Mesendoderm (in vitro differentiated cells): ENCODE results near the gene KBTBD8.
A peak's percentile ranks its signal among the peaks of the same experiment; 100 is the strongest.

Source experiments
- DNase-seq: peaks from one replicate; pipeline ENCODE4 v3.0.0; 2013
- H2AK5ac ChIP-seq: 2 replicates; pipeline ENCODE4 v1.6.1; 2013; ENCODE audit warnings: low read length, inconsistent platforms
- H2BK120ac ChIP-seq: 2 replicates; pipeline ENCODE4 v1.6.1; 2013; ENCODE audit warnings: low read depth, mild to moderate bottlenecking, low read length, moderate library complexity, mixed read lengths
- H2BK15ac ChIP-seq: replicated peaks from 2 replicates; pipeline ENCODE4 v1.6.1; 2013; ENCODE audit warnings: low read depth, mild to moderate bottlenecking, moderate library complexity
- H2BK5ac ChIP-seq: 2 replicates; pipeline ENCODE4 v1.6.1; 2013; ENCODE audit warnings: low read length, inconsistent platforms
- H3K18ac ChIP-seq: 2 replicates; pipeline ENCODE4 v1.6.1; 2013; ENCODE audit warnings: mild to moderate bottlenecking, low read length, mixed read lengths
- H3K23ac ChIP-seq: one replicate; pipeline ENCODE4 v1.6.1; 2013; ENCODE audit warnings: low read length
- H3K27ac ChIP-seq: 2 replicates; pipeline ENCODE4 v1.5.1; 2013; ENCODE audit warnings: low read depth, mild to moderate bottlenecking, inconsistent platforms, low read length, moderate library complexity
- H3K27me3 ChIP-seq: 2 replicates; pipeline ENCODE4 v1.6.1; 2013; ENCODE audit warnings: low read length, control low read depth, mild to moderate bottlenecking, inconsistent platforms; ENCODE audit not compliant: insufficient read depth, poor library complexity
- H3K36me3 ChIP-seq: 2 replicates; pipeline ENCODE4 v1.6.1; 2013; ENCODE audit warnings: low read length, inconsistent platforms; ENCODE audit not compliant: control insufficient read depth, insufficient read depth
- H3K4ac ChIP-seq: one replicate; pipeline ENCODE4 v1.6.1; 2013; ENCODE audit warnings: low read depth, mild to moderate bottlenecking, low read length, moderate library complexity
- H3K4me1 ChIP-seq: 2 replicates; pipeline ENCODE4 v1.6.1; 2013; ENCODE audit warnings: low read depth, low read length, inconsistent platforms; ENCODE audit not compliant: control insufficient read depth
- H3K4me2 ChIP-seq: 2 replicates; pipeline ENCODE4 v1.6.1; 2013; ENCODE audit warnings: low read length
- H3K4me3 ChIP-seq: 2 replicates; pipeline ENCODE4 v1.5.1; 2013; ENCODE audit warnings: mild to moderate bottlenecking, low read length
- H3K56ac ChIP-seq: one replicate; pipeline ENCODE4 v1.6.1; 2013; ENCODE audit warnings: low read length
- H3K79me1 ChIP-seq: 2 replicates; pipeline ENCODE4 v1.6.1; 2013; ENCODE audit warnings: low read length, inconsistent platforms
- H3K79me2 ChIP-seq: 2 replicates; pipeline ENCODE4 v1.6.1; 2013; ENCODE audit warnings: mild to moderate bottlenecking, low read length; ENCODE audit not compliant: control insufficient read depth, insufficient read depth
- H3K9ac ChIP-seq: 2 replicates; pipeline ENCODE4 v1.6.1; 2013; ENCODE audit warnings: low read length, inconsistent platforms
- H4K5ac ChIP-seq: one replicate; pipeline ENCODE4 v1.6.1; 2013; ENCODE audit warnings: low read length
- H4K8ac ChIP-seq: one replicate; pipeline ENCODE4 v1.6.1; 2013; ENCODE audit warnings: low read depth, mild to moderate bottlenecking, control low read depth, low read length, moderate library complexity
- WGBS: extraction: QIAGEN DNeasy Blood & Tissue Kit; methylation state at CpG from one replicate; pipeline ENCODE4 v1.1.7; 2013; ENCODE audit warnings: low lambda C conversion rate, missing lambda C conversion rate; ENCODE audit not compliant: insufficient coverage; ENCODE audit errors: extremely low coverage; 5-methylcytosine and 5-hydroxymethylcytosine counted together

KBTBD8 gene

DNA sequence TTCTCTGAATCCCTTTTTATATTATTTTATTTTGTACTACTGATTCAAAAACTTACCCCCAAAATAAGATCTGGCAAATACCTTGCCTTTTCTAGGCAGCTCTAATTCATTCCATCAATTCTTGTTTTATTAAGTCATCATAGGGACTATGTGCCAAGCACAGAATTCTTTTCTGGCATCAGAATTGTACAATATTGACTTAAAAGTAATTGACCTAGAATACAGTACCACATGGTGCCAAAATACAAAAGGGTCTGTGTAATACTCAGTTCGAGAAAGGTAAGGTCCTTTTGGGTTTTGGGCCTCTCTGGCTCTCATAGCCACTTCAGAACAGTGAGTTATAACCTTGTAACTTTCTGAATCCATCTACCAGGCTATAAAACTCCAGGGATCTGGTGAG lies 46.2 kb downstream of the KBTBD8 start:
- no peak overlapping the region for H3K27ac ChIP-seq
- no peaks in the 10 kb centered on the region for H3K36me3 ChIP-seq
- H3K9ac ChIP-seq = no peak overlapping the region
- peak overlapping the region; percentile 78 for H3K18ac ChIP-seq
- no CpG with 5 or more reads among the region's 1 CpG for WGBS
- no peak overlapping the region for H3K4ac ChIP-seq
- H4K8ac ChIP-seq = no peak overlapping the region
- peak overlapping the region; percentile 47 for H2BK15ac ChIP-seq
- no peak overlapping the region for H2AK5ac ChIP-seq
- H3K27me3 ChIP-seq = no peaks in the 10 kb centered on the region
- no peaks in the 10 kb centered on the region for H3K79me1 ChIP-seq
- no peak overlapping the region for H4K5ac ChIP-seq
- no peak for DNase-seq
- no peaks in the 10 kb centered on the region for H3K4me1 ChIP-seq
- no peak overlapping the region for H3K56ac ChIP-seq
- H3K4me3 ChIP-seq = no peak overlapping the region
- no peak overlapping the region for H2BK5ac ChIP-seq
- H3K4me2 ChIP-seq = no peak overlapping the region
- H2BK120ac ChIP-seq = peak overlapping the region; percentile 90
- no peak overlapping the region for H3K23ac ChIP-seq
- no peaks in the 10 kb centered on the region for H3K79me2 ChIP-seq

DNA sequence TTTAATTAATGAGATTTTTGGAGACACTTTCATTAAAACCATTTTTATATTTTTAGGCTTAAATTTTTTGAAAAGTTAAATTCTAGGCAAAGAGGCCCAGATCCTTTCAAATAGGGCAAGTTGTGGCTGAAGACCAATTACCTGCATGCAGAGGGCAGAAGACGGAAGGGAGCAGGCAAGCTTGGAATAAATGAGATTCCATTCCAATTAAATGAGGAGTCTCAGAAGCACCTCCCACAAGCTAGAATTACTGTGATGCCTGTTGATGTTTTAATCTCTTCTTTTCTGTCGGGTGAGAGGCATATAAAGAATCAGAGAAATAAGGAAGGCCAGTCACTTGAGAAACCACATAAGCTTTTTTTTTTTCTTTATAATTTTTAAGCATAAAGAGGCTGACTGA lies 46.8 kb downstream of the KBTBD8 start:
- Histone ChIP-seq H3K18ac (no peak overlapping the region), H3K4me3 (no peak overlapping the region), H2BK15ac (no peak overlapping the region), H3K4ac (no peak overlapping the region), H3K4me2 (no peak overlapping the region), H3K9ac (no peak overlapping the region), H3K23ac (no peak overlapping the region), H3K36me3 (no peaks in the 10 kb centered on the region), H4K8ac (no peak overlapping the region), H2AK5ac (no peak overlapping the region), H2BK5ac (no peak overlapping the region), H3K56ac (no peak overlapping the region), H3K4me1 (no peaks in the 10 kb centered on the region), H2BK120ac (no peak overlapping the region), H3K27ac (no peak overlapping the region), H3K79me1 (no peaks in the 10 kb centered on the region), H3K79me2 (no peaks in the 10 kb centered on the region), H4K5ac (no peak overlapping the region), H3K27me3 (no peaks in the 10 kb centered on the region)
- DNase-seq = peak; percentile 56
- no CpG with 5 or more reads among the region's 2 CpGs for WGBS

DNA sequence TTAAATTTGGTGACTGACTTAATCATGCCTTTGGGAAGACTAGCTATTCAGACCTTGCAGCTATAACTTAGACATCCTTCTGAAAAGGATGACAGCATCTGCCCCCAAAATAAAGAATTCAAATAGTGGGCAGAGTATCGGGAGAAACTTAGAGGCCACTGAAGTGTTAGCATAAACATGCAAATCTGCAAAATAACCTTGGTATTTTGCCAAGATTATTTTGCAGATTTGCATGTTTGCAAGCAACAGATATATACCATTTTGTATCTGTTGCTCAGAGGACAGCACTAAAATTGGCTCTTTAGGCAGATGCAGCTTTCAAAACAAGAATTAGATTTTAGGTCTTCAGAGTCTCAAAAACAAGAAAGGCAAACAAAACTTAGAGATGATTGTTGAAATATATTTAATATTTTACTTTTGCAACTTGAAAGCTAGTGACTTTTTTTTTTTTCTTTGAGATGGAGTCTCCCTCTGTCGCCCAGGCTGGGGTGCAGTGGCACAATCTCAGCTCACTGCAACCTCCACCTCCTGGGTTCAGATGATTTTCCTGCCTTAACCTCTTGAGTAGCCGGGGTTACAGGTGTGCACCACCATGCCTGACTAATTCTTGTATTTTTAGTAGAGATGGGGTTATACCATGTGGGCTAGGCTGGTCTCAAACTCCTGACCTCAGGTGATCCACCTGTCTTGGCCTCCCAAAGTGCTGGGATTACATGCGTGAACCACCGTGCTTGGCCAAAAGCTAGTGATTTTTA lies 47.8 kb downstream of the KBTBD8 start:
- no peak for DNase-seq
- Histone ChIP-seq H4K5ac (no peak overlapping the region), H2AK5ac (no peak overlapping the region), H3K4ac (no peak overlapping the region), H2BK120ac (no peak overlapping the region), H3K23ac (no peak overlapping the region), H3K56ac (no peak overlapping the region), H3K18ac (no peak overlapping the region), H2BK15ac (no peak overlapping the region), H3K4me1 (no peaks in the 10 kb centered on the region), H3K79me2 (no peaks in the 10 kb centered on the region), H2BK5ac (no peak overlapping the region), H3K4me2 (no peak overlapping the region), H3K9ac (no peak overlapping the region), H3K27ac (no peak overlapping the region), H3K27me3 (no peaks in the 10 kb centered on the region), H3K4me3 (no peak overlapping the region), H3K79me1 (no peaks in the 10 kb centered on the region), H3K36me3 (no peaks in the 10 kb centered on the region), H4K8ac (no peak overlapping the region)
- WGBS = no CpG with 5 or more reads among the region's 5 CpGs

DNA sequence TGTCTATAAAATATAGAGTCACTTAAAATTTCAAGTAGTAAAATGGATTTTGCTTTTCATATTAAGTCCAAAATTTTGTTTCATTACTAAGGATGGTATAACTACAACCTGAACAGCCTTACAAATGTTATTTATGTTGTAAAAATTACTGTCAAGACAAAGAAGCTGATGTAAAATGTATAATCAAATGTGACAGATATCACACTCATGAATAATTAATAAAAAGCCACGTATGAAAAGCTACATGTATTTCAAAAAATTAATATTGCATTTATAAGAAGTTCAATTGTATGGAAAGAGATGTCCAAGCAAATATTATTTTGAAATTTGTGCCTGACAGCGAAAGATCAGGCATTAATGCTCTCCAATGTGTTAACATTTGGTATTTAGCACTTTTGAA lies 48.9 kb downstream of the KBTBD8 start:
- no CpG with 5 or more reads among the region's 2 CpGs for WGBS
- no peaks in the 10 kb centered on the region for H3K79me1 ChIP-seq
- H2BK5ac ChIP-seq = no peak overlapping the region
- no peak overlapping the region for H3K27ac ChIP-seq
- no peaks in the 10 kb centered on the region for H3K27me3 ChIP-seq
- H4K5ac ChIP-seq = no peak overlapping the region
- no peaks in the 10 kb centered on the region for H3K79me2 ChIP-seq
- H4K8ac ChIP-seq = no peak overlapping the region
- H3K4me1 ChIP-seq = no peaks in the 10 kb centered on the region
- no peak overlapping the region for H3K23ac ChIP-seq
- no peak overlapping the region for H3K9ac ChIP-seq
- no peak overlapping the region for H3K56ac ChIP-seq
- no peak overlapping the region for H2AK5ac ChIP-seq
- H2BK120ac ChIP-seq = no peak overlapping the region
- H3K4me3 ChIP-seq = no peak overlapping the region
- H3K36me3 ChIP-seq = no peaks in the 10 kb centered on the region
- H3K4ac ChIP-seq = no peak overlapping the region
- H3K18ac ChIP-seq = no peak overlapping the region
- H3K4me2 ChIP-seq = no peak overlapping the region
- no peak overlapping the region for H2BK15ac ChIP-seq
- DNase-seq = no peak

DNA sequence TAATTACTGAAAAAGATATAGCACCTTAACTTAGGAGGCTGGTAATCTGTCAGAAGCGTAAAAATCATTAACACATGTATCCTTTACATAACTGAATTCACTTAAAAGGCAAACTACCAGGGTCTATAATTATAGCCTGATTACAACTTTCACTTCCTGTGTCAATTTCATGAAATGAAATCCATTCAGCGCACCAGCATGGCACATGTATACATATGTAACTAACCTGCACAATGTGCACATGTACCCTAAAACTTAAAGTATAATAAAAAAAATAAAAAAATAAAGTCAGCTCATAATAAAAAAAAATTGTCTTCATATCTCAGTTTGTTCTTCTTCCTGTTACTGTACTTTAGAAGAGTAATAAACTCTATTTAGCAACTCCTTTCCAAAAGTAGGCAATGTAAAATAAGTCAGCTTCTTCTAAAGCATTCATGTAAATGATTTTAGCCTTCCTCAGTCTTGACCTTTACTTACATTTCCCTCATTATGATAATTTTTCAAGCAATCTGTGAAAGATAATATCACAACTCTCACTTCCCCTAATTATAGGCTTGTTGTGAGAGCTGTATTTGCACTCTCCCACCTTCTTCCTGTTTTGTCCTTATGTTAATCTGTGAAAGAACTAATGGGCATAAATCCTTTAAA lies 50.1 kb downstream of the KBTBD8 start:
- no peaks in the 10 kb centered on the region for H3K4me1 ChIP-seq
- no peak overlapping the region for H3K4me3 ChIP-seq
- H4K8ac ChIP-seq = no peak overlapping the region
- no peak overlapping the region for H2BK120ac ChIP-seq
- H3K56ac ChIP-seq = no peak overlapping the region
- no peak overlapping the region for H2BK15ac ChIP-seq
- H3K18ac ChIP-seq = no peak overlapping the region
- H3K23ac ChIP-seq = no peak overlapping the region
- no peaks in the 10 kb centered on the region for H3K27me3 ChIP-seq
- no peak overlapping the region for H3K27ac ChIP-seq
- H3K79me1 ChIP-seq = no peaks in the 10 kb centered on the region
- H3K79me2 ChIP-seq = no peaks in the 10 kb centered on the region
- DNase-seq = no peak
- H2BK5ac ChIP-seq = no peak overlapping the region
- no CpG with 5 or more reads among the region's 2 CpGs for WGBS
- H2AK5ac ChIP-seq = no peak overlapping the region
- H3K36me3 ChIP-seq = no peaks in the 10 kb centered on the region
- no peak overlapping the region for H3K9ac ChIP-seq
- no peak overlapping the region for H3K4ac ChIP-seq
- H4K5ac ChIP-seq = no peak overlapping the region
- H3K4me2 ChIP-seq = no peak overlapping the region

DNA sequence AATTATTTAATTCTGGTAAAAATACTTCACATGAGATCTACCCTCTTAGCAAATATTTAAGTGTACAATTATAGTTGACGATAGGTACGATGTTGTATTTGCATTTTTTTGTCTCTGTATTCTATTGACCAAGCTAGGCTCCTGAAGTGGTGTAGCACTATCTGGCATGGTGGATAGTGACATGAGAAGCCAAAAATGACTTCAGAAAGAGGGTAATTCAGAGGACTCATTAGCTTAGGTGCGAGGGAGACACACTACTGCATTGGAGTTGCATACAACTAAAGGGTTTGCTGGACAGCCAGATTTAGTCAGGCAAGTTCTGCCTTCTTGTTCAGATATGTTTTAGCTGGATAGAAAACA lies 50.6 kb downstream of the KBTBD8 start:
- Histone ChIP-seq H4K8ac (no peak overlapping the region), H3K79me1 (no peaks in the 10 kb centered on the region), H2BK5ac (no peak overlapping the region), H3K27me3 (no peaks in the 10 kb centered on the region), H3K9ac (no peak overlapping the region), H2AK5ac (no peak overlapping the region), H4K5ac (no peak overlapping the region), H3K18ac (no peak overlapping the region), H3K79me2 (no peaks in the 10 kb centered on the region), H3K4me3 (no peak overlapping the region), H3K36me3 (no peaks in the 10 kb centered on the region), H2BK15ac (no peak overlapping the region), H2BK120ac (no peak overlapping the region), H3K23ac (no peak overlapping the region), H3K56ac (no peak overlapping the region), H3K4ac (no peak overlapping the region), H3K27ac (no peak overlapping the region), H3K4me2 (no peak overlapping the region), H3K4me1 (no peaks in the 10 kb centered on the region)
- no peak for DNase-seq
- WGBS = no CpG with 5 or more reads among the region's 3 CpGs
